Testis (tissue), 2 donors: Measurements from ENCODE around the gene CRISP2.

Source experiments
- CTCF ChIP-seq, 3 experiments: fragments of 450-650 bp in 2 of 3; fragments of 200-600 bp in 1 of 3; sonication (generic) in 1 of 3; IDR thresholded peaks; one replicate each; pipeline ENCODE4 v1.5.1; 2016 to 2019; ENCODE audit warnings: antibody characterized with exemption in 3 of 3, mild to moderate bottlenecking in 2 of 3, moderate library complexity in 1 of 3
- POLR2A ChIP-seq: fragments of 450-650 bp; IDR thresholded peaks from one replicate; pipeline ENCODE4 v1.6.1; 2017; ENCODE audit warnings: antibody characterized with exemption, mild to moderate bottlenecking, moderate library complexity

- TF ChIP-seq CTCF (IDR thresholded peaks at IDR 0.05) (no peak), POLR2A (no peak)
Measured at GRCh38 chr6:49676671-49677281, 36.6 kb downstream of the CRISP2 start.
